Brain microvascular endothelial cell (primary cell): ENCODE measurements around the gene MRPL14.

Source experiments
- DNase-seq: peaks from one replicate; pipeline ENCODE4 v3.0.0-alpha.2; 2020
- H3K27ac ChIP-seq: fragments of 250-450 bp; sonication (Bioruptor Pico); 2 replicates; pipeline ENCODE4 v1.5.1; 2020; ENCODE audit warnings: mild to moderate bottlenecking, moderate library complexity
- H3K27me3 ChIP-seq: fragments of 250-450 bp; sonication (Bioruptor Pico); replicated peaks from 2 replicates; pipeline ENCODE4 v1.5.1; 2020; ENCODE audit warnings: mild to moderate bottlenecking
- H3K36me3 ChIP-seq: fragments of 250-450 bp; sonication (Bioruptor Pico); replicated peaks from 2 replicates; pipeline ENCODE4 v1.5.1; 2020; ENCODE audit warnings: mild to moderate bottlenecking
- H3K4me3 ChIP-seq: 2 replicates; pipeline ENCODE4 v1.5.1; 2011; ENCODE audit warnings: low read depth, mild to moderate bottlenecking, control low read depth, low read length, moderate library complexity
- in situ Hi-C: cut with HindIII; loops from 2 replicates; pipeline ENCODE4 v1.10.0; 2017; ENCODE audit warnings: low sequenced_read_pairs, low pct_ligation_motif_present
- TF ChIP-seq, protein P1 (sequence below): IDR thresholded peaks from 2 replicates; pipeline ENCODE4 v1.5.1; 2011; ENCODE audit warnings: low read depth, mild to moderate bottlenecking, moderate library complexity, low read length, control low read depth, inconsistent platforms; ENCODE audit errors: missing control alignments

Gene MRPL14

DNA sequence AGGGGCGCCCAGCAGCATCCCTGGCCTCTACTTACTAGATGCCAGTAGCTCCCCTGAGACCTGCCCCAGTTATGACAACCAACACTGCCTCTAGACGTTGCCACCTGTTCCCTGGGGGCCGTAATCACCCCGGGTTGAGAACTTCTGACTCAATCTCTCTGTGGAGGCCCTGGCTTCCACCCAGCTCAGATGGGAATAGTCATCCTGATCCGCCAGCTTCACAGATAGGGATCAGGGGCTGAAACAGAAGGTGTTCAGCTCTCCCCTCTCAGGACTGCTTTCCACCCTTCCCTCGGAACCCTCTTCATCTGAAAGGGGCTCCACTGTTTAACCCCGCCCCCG lies 34.7 kb upstream of the MRPL14 start:
- peaks cover 2% of the 10 kb centered on the region for H3K27me3 ChIP-seq
- in situ Hi-C loops: no loop called here

DNA sequence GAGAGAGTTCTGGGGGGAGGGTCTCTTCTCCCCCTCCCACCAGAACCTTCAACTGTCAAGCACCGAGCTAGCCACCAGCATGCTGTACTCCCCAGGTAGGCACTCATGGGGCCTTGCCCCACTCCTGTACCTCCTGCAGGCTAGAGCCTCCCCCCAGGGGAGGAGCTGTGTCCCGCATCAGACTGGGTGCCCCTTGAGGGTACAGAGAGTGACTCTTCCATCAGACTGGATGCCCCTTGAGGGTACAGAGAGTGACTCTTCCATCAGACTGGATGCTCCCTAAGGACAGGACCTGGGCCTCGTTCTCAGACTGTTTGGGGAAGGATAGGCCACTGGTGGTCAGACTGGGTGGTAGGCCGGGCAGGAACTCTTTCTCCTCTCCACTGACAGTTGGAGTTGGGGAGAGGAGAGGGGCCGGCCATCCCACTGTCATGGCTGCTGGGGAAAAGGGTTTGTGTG lies 31.5 kb upstream of the MRPL14 start, which contains the start of gene CAPN11:
Gene CAPN11, plus strand, starts transcription at position 51 of the 459 bp plus-strand sequence. Its CDS starts 29 bp downstream, at position 80.
- H3K36me3 ChIP-seq: no peaks in the 10 kb centered on the region
- H3K4me3 ChIP-seq: no peak within 1 kb of the TSS
- TF ChIP-seq, protein P1, sequence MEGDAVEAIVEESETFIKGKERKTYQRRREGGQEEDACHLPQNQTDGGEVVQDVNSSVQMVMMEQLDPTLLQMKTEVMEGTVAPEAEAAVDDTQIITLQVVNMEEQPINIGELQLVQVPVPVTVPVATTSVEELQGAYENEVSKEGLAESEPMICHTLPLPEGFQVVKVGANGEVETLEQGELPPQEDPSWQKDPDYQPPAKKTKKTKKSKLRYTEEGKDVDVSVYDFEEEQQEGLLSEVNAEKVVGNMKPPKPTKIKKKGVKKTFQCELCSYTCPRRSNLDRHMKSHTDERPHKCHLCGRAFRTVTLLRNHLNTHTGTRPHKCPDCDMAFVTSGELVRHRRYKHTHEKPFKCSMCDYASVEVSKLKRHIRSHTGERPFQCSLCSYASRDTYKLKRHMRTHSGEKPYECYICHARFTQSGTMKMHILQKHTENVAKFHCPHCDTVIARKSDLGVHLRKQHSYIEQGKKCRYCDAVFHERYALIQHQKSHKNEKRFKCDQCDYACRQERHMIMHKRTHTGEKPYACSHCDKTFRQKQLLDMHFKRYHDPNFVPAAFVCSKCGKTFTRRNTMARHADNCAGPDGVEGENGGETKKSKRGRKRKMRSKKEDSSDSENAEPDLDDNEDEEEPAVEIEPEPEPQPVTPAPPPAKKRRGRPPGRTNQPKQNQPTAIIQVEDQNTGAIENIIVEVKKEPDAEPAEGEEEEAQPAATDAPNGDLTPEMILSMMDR: no peak
- DNase-seq: no peak
- in situ Hi-C loops: no loop called here
- no peak within 1 kb of the TSS for H3K27ac ChIP-seq
- no peaks in the 10 kb centered on the region for H3K27me3 ChIP-seq

More for the DNA sequence above, 34.7 kb upstream of the MRPL14 start:
- H3K36me3 ChIP-seq: no peaks in the 10 kb centered on the region
- TF ChIP-seq, protein P1: no peak
- DNase-seq: peak; percentile 59
- H3K4me3 ChIP-seq: no peak overlapping the region
- H3K27ac ChIP-seq: no peak overlapping the region

DNA sequence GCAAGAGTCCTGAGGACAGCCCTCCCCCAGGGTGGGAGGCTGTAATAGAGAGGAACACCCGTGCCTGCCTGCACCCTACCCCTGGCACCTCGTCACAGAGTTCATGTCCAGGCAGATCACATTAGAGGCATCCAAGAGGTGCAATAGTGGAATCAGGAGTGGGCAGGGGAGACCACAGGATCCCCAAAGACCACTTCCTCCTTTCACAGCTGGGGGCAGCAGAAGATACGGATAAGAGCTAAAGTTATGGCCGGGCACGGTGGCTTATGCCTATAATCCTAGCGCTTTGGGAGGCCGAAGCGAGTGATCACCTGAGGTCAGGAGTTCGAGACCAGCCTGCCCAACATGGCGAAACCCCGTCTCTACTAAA lies 29.9 kb upstream of the MRPL14 start:
- TF ChIP-seq, protein P1: no peak

GRCh38 chr6:44156494-44157151 lies 29.4 kb upstream of the MRPL14 start:
- H3K36me3 ChIP-seq: peaks cover 2% of the 10 kb centered on the region

More for the DNA sequence above, 29.9 kb upstream of the MRPL14 start:
- H3K36me3 ChIP-seq: peaks cover 2% of the 10 kb centered on the region
- in situ Hi-C loops: no loop called here
- DNase-seq: no peak
- no peak overlapping the region for H3K4me3 ChIP-seq
- no peaks in the 10 kb centered on the region for H3K27me3 ChIP-seq
- H3K27ac ChIP-seq: no peak overlapping the region

GRCh38 chr6:44154067-44154466 lies 26.8 kb upstream of the MRPL14 start:
- TF ChIP-seq, protein P1: no peak
- no peak overlapping the region for H3K27ac ChIP-seq
- H3K36me3 ChIP-seq: peaks cover 7% of the 10 kb centered on the region
- in situ Hi-C loops: no loop called here
- H3K4me3 ChIP-seq: no peak overlapping the region
- DNase-seq: no peak
- no peaks in the 10 kb centered on the region for H3K27me3 ChIP-seq

More at GRCh38 chr6:44156494-44157151, 29.4 kb upstream of the MRPL14 start:
- H3K27me3 ChIP-seq: no peaks in the 10 kb centered on the region
- no peak for DNase-seq
- TF ChIP-seq, protein P1: no peak
- no peak overlapping the region for H3K4me3 ChIP-seq
- in situ Hi-C loops: no loop called here
- no peak overlapping the region for H3K27ac ChIP-seq

- no peaks in the 10 kb centered on the region for H3K27me3 ChIP-seq
- TF ChIP-seq, protein P1: no peak
- H3K4me3 ChIP-seq: no peak overlapping the region
- peaks cover 15% of the 10 kb centered on the region for H3K36me3 ChIP-seq
- H3K27ac ChIP-seq: no peak overlapping the region
- no peak for DNase-seq
- in situ Hi-C loops: no loop called here
Observed at GRCh38 chr6:44152533-44152932, 25.3 kb upstream of the MRPL14 start.
